MM.1S (cell line): Measurements from ENCODE around the gene CMIP.

ENCODE experiments used
- DNase-seq: peaks from one replicate; pipeline ENCODE4 v3.0.0-alpha.2; 2015
- H2AFZ ChIP-seq: fragments of 300-600 bp; sonication (generic); 2 replicates; pipeline ENCODE4 v1.6.0; 2016; ENCODE audit warnings: antibody characterized with exemption, low read length
- H3F3A ChIP-seq: fragments of 300-600 bp; sonication (generic); 2 replicates; pipeline ENCODE4 v1.6.1; 2016; ENCODE audit warnings: mild to moderate bottlenecking, antibody characterized with exemption, low read length, moderate library complexity, mixed read lengths; ENCODE audit not compliant: insufficient read depth
- H3K27ac ChIP-seq: fragments of 300-600 bp; sonication (generic); 2 replicates; pipeline ENCODE4 v1.5.1; 2016; ENCODE audit warnings: mild to moderate bottlenecking, low read length
- H3K27me3 ChIP-seq: fragments of 300-600 bp; sonication (generic); replicated peaks from 2 replicates; pipeline ENCODE4 v1.6.0; 2016; ENCODE audit warnings: low read length; ENCODE audit not compliant: insufficient read depth
- H3K36me3 ChIP-seq: fragments of 300-600 bp; sonication (generic); replicated peaks from 2 replicates; pipeline ENCODE4 v1.6.1; 2016; ENCODE audit warnings: mild to moderate bottlenecking, low read length, mixed read lengths; ENCODE audit not compliant: insufficient read depth
- H3K4me1 ChIP-seq: fragments of 300-600 bp; sonication (generic); 2 replicates; pipeline ENCODE4 v1.6.1; 2016; ENCODE audit warnings: low read length, mixed read lengths
- H3K4me2 ChIP-seq: fragments of 300-600 bp; sonication (generic); 2 replicates; pipeline ENCODE4 v1.6.0; 2016; ENCODE audit warnings: low read depth, low read length
- H3K4me3 ChIP-seq: fragments of 300-600 bp; sonication (generic); 2 replicates; pipeline ENCODE4 v1.5.1; 2016; ENCODE audit warnings: low read length, mixed read lengths
- H3K79me2 ChIP-seq: fragments of 300-600 bp; sonication (generic); 2 replicates; pipeline ENCODE4 v1.6.1; 2016; ENCODE audit warnings: mixed run types, low read length, mixed read lengths
- H3K9ac ChIP-seq: fragments of 300-600 bp; sonication (generic); 2 replicates; pipeline ENCODE4 v1.6.1; 2016; ENCODE audit warnings: low read length, mixed read lengths
- H3K9me2 ChIP-seq: fragments of 300-600 bp; sonication (generic); replicated peaks from 2 replicates; pipeline ENCODE4 v1.6.1; 2016; ENCODE audit warnings: mild to moderate bottlenecking, low read length, mixed read lengths; ENCODE audit not compliant: insufficient read depth
- H3K9me3 ChIP-seq: fragments of 300-600 bp; sonication (generic); replicated peaks from 2 replicates; pipeline ENCODE4 v1.6.1; 2016; ENCODE audit warnings: mild to moderate bottlenecking, low read length, mixed read lengths; ENCODE audit not compliant: insufficient read depth
- H4K20me1 ChIP-seq: fragments of 300-600 bp; sonication (generic); 2 replicates; pipeline ENCODE4 v1.6.1; 2016; ENCODE audit warnings: mild to moderate bottlenecking, low read length, moderate library complexity, mixed read lengths; ENCODE audit not compliant: insufficient read depth
- EZH2 ChIP-seq: fragments of 300-600 bp; sonication (generic); optimal IDR thresholded peaks from 2 replicates; pipeline ENCODE3; 2017; ENCODE audit warnings: low read depth, mild to moderate bottlenecking, antibody characterized with exemption, low read length, mixed read lengths
- EZH2phosphoT487 ChIP-seq: fragments of 300-600 bp; sonication (generic); IDR thresholded peaks from 2 replicates; pipeline ENCODE4 v1.6.1; 2018; ENCODE audit warnings: antibody characterized with exemption, low read length
- TF ChIP-seq, protein P1 (sequence below): fragments of 300-600 bp; sonication (generic); IDR thresholded peaks from 2 replicates; pipeline ENCODE4 v1.5.1; 2016; ENCODE audit warnings: antibody characterized with exemption, low read length, mixed read lengths

CMIP gene

GRCh38 chr16:81706327-81707295 is 262.0 kb downstream of the CMIP start:
- Histone ChIP-seq H3K9me2 (no peaks in the 10 kb centered on the region), H3K9ac (no peak overlapping the region)

DNA sequence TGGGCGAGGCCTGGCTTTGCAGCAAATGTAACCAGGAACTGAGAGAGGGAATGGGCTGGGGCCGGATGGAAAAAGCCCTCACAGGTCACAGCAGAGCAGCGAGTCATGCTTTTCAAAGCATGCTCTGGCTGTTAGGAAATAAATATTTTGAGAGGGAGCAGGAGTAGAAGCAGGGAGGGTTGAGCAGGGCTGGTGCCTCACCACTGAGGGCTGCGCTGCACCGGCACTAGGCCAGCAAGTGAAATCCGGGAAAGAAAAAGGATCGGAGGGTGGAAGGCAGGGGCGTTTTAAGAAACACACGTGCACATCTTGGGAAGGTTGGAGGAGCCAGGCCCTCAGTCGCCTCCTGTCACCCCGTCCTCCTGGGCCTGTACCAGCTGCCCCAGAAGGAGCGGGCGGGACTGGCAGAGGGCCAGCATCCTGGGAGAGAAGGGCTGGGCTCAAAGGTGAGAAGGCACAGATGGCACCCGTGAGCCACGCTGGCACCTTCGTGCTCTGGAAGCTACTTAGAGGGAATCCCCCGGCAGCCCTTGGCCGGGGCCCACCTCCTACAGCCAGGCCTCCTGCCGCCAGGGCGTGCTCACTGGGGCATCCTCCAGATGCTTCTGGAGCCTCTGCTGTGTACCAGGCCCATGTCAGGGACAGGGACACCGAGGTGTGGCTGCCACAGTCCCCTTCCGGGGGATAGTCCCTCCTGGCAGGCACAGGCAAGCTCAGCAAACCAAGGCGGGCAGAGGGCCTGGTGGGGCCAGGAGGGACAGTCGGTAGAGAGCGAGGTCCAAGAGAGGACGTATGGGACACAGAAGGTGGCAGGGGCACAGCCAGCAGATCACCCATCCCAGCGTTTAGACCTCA is 263.0 kb downstream of the CMIP start:
- H3K4me1 ChIP-seq = no peaks in the 10 kb centered on the region
- no peak for TF ChIP-seq EZH2phosphoT487
- no peak overlapping the region for H3K4me2 ChIP-seq
- H3K36me3 ChIP-seq = no peaks in the 10 kb centered on the region
- H3K27me3 ChIP-seq = no peaks in the 10 kb centered on the region
- H2AFZ ChIP-seq = no peak overlapping the region
- H3K79me2 ChIP-seq = no peaks in the 10 kb centered on the region
- no peak overlapping the region for H3K4me3 ChIP-seq
- DNase-seq = no peak
- H3K9ac ChIP-seq = no peak overlapping the region
- H3K9me2 ChIP-seq = no peaks in the 10 kb centered on the region
- H3K9me3 ChIP-seq = no peaks in the 10 kb centered on the region
- H4K20me1 ChIP-seq = no peaks in the 10 kb centered on the region
- H3K27ac ChIP-seq = no peak overlapping the region
- H3F3A ChIP-seq = no peaks in the 10 kb centered on the region

More at GRCh38 chr16:81706327-81707295, 262.0 kb downstream of the CMIP start:
- TF ChIP-seq EZH2 = no peak
- TF ChIP-seq, protein P1, sequence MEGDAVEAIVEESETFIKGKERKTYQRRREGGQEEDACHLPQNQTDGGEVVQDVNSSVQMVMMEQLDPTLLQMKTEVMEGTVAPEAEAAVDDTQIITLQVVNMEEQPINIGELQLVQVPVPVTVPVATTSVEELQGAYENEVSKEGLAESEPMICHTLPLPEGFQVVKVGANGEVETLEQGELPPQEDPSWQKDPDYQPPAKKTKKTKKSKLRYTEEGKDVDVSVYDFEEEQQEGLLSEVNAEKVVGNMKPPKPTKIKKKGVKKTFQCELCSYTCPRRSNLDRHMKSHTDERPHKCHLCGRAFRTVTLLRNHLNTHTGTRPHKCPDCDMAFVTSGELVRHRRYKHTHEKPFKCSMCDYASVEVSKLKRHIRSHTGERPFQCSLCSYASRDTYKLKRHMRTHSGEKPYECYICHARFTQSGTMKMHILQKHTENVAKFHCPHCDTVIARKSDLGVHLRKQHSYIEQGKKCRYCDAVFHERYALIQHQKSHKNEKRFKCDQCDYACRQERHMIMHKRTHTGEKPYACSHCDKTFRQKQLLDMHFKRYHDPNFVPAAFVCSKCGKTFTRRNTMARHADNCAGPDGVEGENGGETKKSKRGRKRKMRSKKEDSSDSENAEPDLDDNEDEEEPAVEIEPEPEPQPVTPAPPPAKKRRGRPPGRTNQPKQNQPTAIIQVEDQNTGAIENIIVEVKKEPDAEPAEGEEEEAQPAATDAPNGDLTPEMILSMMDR = no peak
- no peak for TF ChIP-seq EZH2phosphoT487
- Histone ChIP-seq H3K36me3 (no peaks in the 10 kb centered on the region), H3K4me3 (no peak overlapping the region), H3K4me1 (no peaks in the 10 kb centered on the region), H3K4me2 (no peak overlapping the region), H3K79me2 (no peaks in the 10 kb centered on the region), H3K27me3 (no peaks in the 10 kb centered on the region), H4K20me1 (no peaks in the 10 kb centered on the region), H3F3A (no peaks in the 10 kb centered on the region), H3K27ac (no peak overlapping the region), H3K9me3 (no peaks in the 10 kb centered on the region), H2AFZ (no peak overlapping the region)
- DNase-seq = no peak

DNA sequence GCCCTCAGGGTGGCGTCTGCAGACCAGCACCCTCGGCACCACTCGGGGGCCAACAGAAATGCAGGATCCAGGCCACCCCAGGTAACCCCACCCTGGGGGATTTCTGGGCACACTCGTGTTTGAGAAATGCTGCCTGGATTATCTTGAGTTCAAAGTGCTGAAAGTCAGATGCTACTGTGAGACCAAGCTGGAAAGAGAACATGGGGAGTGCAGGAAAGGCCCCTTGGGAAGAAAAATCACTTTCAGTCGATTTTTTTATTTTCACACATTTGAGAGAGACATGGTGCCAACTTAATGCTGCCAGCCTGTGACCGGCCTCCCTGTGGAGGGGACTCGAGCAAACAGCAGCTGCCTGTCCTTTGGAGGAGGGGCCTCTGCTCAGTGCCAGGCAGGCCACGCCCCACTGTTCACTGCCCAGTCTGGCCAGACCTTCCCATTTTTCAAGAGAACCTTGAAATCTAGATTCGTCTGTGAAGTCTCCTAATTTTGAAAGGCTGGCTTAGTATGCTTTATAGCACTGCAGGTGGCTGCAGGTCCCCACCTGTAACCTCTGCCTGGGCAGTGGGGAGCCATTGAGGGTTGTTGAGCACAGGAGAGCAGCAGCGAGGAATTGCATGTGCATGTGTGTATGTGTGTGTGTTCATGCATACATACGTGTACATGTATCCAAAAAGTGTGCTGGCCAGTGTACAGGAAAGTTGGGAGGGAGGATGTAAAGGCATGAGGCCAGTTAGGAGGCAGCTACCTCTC is 263.8 kb downstream of the CMIP start:
- Histone ChIP-seq H3K27ac (no peak overlapping the region), H3K4me1 (no peaks in the 10 kb centered on the region), H3K4me2 (no peak overlapping the region), H3K27me3 (no peaks in the 10 kb centered on the region), H3K4me3 (no peak overlapping the region), H3K79me2 (no peaks in the 10 kb centered on the region), H3K9me3 (no peaks in the 10 kb centered on the region), H3K36me3 (no peaks in the 10 kb centered on the region), H3F3A (no peaks in the 10 kb centered on the region), H4K20me1 (no peaks in the 10 kb centered on the region), H2AFZ (no peak overlapping the region), H3K9ac (no peak overlapping the region), H3K9me2 (no peaks in the 10 kb centered on the region)
- DNase-seq = no peak
- TF ChIP-seq EZH2phosphoT487 (no peak), EZH2 (no peak)
- TF ChIP-seq, protein P1 = no peak
